ENCODE data around the gene NOP16.

The NOP16 gene

DNA sequence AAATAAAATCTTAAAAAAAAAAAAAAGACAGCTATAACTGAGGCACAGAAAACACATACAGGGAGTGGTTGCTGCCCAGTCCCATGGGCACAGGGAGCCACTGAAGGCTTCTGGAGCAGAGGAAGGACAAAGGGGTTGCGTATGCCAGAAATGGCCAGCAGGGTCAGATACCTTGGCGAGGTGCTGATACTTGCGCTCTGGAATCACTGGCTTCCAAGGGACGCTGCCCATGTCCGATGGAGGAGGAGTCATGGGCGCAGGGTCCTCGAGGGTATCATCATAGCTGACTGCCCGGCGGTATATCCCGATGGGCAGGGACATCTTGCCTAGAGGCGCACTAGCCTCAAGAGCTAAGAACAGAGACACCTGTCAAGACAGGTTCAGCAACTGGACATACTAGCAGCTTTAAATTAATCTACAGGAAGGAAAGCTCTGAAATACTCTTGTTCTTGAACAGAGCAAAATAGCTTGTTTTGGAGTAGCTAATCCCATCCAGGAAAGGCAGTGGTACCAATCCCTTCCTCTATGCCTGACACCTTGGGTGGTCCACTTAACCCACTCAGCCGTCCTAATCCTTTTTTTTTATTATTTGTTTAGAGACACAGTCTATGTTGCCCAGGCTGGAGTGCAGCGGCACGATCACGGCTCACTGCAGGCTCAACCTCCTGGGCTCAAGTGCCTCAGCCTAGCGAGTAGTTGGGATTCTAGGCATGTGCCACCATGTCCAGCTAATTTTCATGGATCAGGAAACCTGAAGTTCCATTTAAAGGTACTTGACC lies 32.8 kb downstream of the NOP16 start:
- DNase-seq = no peak

DNA sequence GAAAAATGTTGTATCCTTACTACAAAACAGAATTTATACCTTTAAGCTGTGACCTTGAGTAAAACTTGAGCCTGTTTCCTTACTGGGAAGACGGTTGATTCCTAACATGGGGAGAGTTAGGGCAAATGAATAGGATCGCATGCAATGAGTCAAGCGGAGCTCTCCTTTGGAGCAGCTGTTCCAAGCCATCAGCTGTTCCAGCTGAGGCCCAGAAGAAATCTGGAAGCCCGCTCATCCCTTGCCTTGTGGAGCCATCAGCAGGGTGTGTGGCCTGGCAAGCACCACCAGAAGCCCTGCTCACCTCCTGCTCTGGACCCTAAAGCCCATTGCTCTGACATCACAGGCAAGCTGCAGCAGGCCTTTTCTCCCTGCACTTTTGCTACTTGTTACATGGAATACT lies 34.9 kb downstream of the NOP16 start:
- no peak for DNase-seq

- DNase-seq = no peak
Observed at GRCh38 chr5:176352116-176352878, 36.1 kb downstream of the NOP16 start.

DNA sequence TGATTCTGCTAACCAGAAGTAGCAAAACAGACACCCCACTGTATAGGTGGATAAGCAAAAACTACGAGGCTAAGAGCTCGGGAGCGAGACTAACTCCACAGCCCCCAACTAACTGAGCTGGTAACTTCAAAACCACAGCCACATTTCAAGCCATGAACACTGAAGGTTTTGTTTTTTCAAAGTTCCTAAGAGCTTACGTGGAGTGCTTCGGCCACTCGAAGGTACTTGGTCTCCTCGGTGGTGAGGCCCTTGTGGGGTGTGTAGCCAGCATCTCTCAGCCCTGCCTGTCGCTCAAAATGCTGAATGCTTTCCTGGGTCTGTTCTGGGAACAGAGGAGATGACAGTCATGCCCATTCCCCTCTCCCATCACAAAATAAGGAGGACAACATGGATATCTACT lies 38.0 kb downstream of the NOP16 start:
- DNase-seq = no peak

DNA sequence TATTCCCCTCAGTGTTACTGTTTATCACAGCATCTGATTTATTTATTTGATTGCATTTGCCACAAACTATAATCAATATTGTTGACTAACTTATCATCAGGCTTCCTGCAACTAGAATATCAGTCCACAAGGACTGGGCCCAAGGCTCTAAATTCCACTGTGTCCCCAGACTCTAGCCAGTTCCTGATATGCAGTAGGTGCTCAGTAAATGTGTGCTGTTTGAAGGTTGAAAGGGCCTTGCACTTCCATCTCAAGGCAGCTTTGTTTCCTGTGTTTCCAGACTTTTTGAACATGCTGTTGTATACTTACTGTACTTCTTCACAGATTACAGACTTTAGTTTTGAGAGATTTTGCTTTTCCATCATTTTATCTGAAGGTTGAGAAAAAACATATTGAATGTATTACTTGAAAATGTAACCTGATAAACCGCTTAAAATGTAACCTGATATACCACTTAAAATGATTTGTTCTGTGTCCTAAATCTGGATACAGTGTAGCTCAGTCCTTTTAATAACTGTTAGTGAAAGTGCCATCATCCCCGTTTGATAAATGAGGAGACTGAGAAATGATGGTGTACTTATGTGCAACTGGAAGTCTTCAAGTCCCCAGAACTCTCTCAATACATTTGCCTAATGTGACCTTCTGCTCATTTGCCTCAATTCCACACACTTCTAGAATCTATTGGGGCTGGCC lies 45.5 kb downstream of the NOP16 start:
- no peak for DNase-seq

DNA sequence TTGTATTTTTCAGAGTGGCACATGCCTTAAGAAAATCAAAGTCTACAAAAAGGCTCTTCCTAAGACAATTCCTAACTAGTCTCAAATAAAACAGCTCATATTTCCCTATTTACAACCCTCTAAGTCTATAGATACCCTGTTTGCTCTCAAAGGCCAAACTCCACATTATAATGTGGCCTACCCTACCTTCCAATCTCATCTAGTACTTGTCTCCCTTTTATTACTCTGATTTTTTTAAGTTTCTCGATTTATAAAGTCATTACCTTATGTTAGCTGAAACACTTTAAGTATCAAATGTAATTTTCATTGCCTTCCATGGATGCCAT lies 46.3 kb downstream of the NOP16 start:
- DNase-seq = no peak

- no peak for DNase-seq
Observed at GRCh38 chr5:176341325-176342157, 46.9 kb downstream of the NOP16 start.

- no peak for DNase-seq
Observed at GRCh38 chr5:176339304-176339703, 49.1 kb downstream of the NOP16 start.

DNA sequence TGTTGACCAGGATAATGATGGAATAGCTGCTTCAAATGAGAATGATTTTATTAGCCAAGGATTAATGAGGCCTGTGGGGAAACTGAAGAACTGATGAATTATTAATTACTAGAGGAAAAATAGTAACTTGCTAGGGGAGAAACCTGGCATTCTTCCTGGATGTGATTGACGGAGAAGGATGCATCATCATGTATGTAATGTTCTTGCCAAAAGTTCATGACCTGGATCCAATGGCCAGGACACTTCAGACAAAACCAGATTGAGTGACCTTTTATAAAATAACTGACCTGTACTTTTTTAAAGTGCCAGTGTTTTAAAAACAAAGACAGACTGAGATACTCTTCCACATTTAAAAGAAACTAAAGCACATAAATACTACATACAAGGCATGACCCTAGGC lies 50.5 kb downstream of the NOP16 start:
- no peak for DNase-seq

DNA sequence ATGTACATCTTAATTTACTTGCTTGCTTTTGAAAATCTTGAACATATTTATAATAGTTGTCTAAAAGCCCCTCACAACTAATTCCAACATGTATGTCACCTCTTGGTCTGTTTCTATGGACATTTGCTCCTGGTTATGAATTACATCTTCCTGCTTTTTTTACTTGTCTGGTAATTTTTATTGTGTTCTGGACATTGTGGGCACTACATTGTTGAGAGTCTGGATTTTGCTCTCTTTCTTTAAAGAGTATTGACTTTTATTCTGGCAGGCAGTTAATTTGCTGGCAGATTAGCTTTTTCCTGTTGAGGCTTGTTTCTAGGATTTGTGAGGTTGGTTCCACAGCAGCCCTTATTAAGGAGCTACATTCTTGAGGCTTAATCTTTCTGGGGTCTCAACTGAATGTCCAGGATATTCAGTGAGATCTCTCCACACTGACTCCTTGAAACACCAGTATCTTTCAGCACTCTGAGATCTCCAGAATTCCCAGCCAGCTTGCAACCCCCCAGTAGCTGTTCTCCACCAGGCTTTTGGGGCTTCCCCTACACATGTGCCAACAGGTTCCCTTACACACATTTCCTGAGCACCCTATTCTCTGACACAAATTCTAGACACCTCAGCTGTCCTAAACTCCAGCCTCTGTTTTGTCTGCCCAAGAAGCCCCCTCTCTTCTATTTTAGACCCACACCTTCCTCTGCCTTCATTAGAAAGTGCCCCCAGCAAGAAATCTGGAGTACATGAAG lies 54.2 kb downstream of the NOP16 start:
- no peak for DNase-seq
